AG20443 (cell line): Measurements from ENCODE around the gene VWA1.
"Not testable (repeated sequence)": the region's sequence is repeated elsewhere in the genome, so short reads cannot be mapped to it uniquely, and the experiment has no call there.

Experiments used
- DNase-seq: peaks from one replicate; pipeline ENCODE4 v3.0.0; 2012; ENCODE audit warnings: low spot score, mixed read lengths

VWA1 gene

GRCh38 chr1:1424707-1425106, 10.8 kb upstream of the VWA1 start:
- DNase-seq, result no peak

GRCh38 chr1:1425426-1425752, 10.1 kb upstream of the VWA1 start:
- DNase-seq, result no peak

- peak; percentile 16 for DNase-seq
Observed at GRCh38 chr1:1425753-1426495, 9.6 kb upstream of the VWA1 start.

GRCh38 chr1:1426496-1427105, 8.9 kb upstream of the VWA1 start:
- DNase-seq, result no peak

- peak; percentile 69 for DNase-seq
Observed at GRCh38 chr1:1427106-1427819, 8.2 kb upstream of the VWA1 start.

GRCh38 chr1:1427820-1428148, 7.7 kb upstream of the VWA1 start:
- DNase-seq, result no peak

- DNase-seq, result no peak
Observed at GRCh38 chr1:1428174-1428573, 7.3 kb upstream of the VWA1 start.

- DNase-seq, result not testable (repeated sequence)
Observed at GRCh38 chr1:1428967-1429366, 6.5 kb upstream of the VWA1 start.

- DNase-seq, result peak; percentile 17
Observed at GRCh38 chr1:1429671-1430073, 5.8 kb upstream of the VWA1 start.

GRCh38 chr1:1430114-1430982, 5.1 kb upstream of the VWA1 start:
- peak; percentile 64 for DNase-seq

- no peak for DNase-seq
Observed at GRCh38 chr1:1430992-1431844, 4.3 kb upstream of the VWA1 start.

GRCh38 chr1:1431845-1432273, 3.6 kb upstream of the VWA1 start:
- no peak for DNase-seq

- DNase-seq, result no peak
Observed at GRCh38 chr1:1432274-1432950, 3.1 kb upstream of the VWA1 start.

- DNase-seq, result no peak
Observed at GRCh38 chr1:1432951-1433803, 2.3 kb upstream of the VWA1 start.

GRCh38 chr1:1433804-1434130, 1.7 kb upstream of the VWA1 start:
- DNase-seq, result no peak

GRCh38 chr1:1434131-1434823, 1.2 kb upstream of the VWA1 start:
- DNase-seq, result no peak

- no peak for DNase-seq
Observed at GRCh38 chr1:1434824-1435105, 725 bp upstream of the VWA1 start.

- DNase-seq, result no peak
Observed at GRCh38 chr1:1435911-1436629, 580 bp downstream of the VWA1 start.

GRCh38 chr1:1436630-1437032, 1.1 kb downstream of the VWA1 start:
- DNase-seq, result no peak
